Omental fat pad (tissue), 4 donors: ENCODE measurements around the gene HEATR9. TPM values are rescaled to one million over a fixed set of nuclear protein-coding genes. Genes with fewer than 3 reads are reported as not detected.

ENCODE experiments used
- ATAC-seq: fragments of 150-250 bp; one replicate; pipeline ENCODE4 v1.9.1; 2016; ENCODE audit warnings: mild to moderate bottlenecking, moderate library complexity; ENCODE audit not compliant: low FRiP score
- DNase-seq: peaks from one replicate; pipeline ENCODE4 v3.0.0-alpha.2; 2019; ENCODE audit warnings: low spot score
- CTCF ChIP-seq, 3 donors: fragments of 450-650 bp; IDR thresholded peaks; one replicate each; pipeline ENCODE4 v1.5.1; 2016 to 2017; ENCODE audit warnings: antibody characterized with exemption in 3 of 3, mild to moderate bottlenecking in 3 of 3, moderate library complexity in 2 of 3
- total RNA-seq, 4 donors: library from RNA; depleted of rRNA; stranded (reverse); fragments of >200 nt; gene quantifications; one replicate each; pipeline ENCODE4 v1.1.0, GENCODE V29; 2016

The HEATR9 gene
- total RNA-seq, 4 donors from 2014 or later, result not detected

GRCh38 chr17:35825206-35825605, 43.5 kb downstream of the HEATR9 start:
- DNase-seq, result no peak
- ATAC-seq, result no peak

GRCh38 chr17:35821308-35821707, 47.4 kb downstream of the HEATR9 start:
- no peak for DNase-seq
- ATAC-seq, result no peak
- no peak for TF ChIP-seq CTCF (IDR thresholded peaks at IDR 0.05)

More at GRCh38 chr17:35825206-35825605, 43.5 kb downstream of the HEATR9 start:
- TF ChIP-seq CTCF (IDR thresholded peaks at IDR 0.05), result no peak

GRCh38 chr17:35819455-35819854, 49.2 kb downstream of the HEATR9 start:
- no peak for DNase-seq
- no peak for TF ChIP-seq CTCF (IDR thresholded peaks at IDR 0.05)
- no peak for ATAC-seq

GRCh38 chr17:35817196-35817595, 51.5 kb downstream of the HEATR9 start:
- no peak for ATAC-seq
- no peak for DNase-seq
- TF ChIP-seq CTCF (IDR thresholded peaks at IDR 0.05), result no peak

GRCh38 chr17:35816723-35817122, 52.0 kb downstream of the HEATR9 start:
- no peak for ATAC-seq
- DNase-seq, result no peak
- no peak for TF ChIP-seq CTCF (IDR thresholded peaks at IDR 0.05)

- TF ChIP-seq CTCF (IDR thresholded peaks at IDR 0.05), result no peak
- no peak for DNase-seq
- no peak for ATAC-seq
These were observed 56.2 kb downstream of the HEATR9 start for GRCh38 chr17:35812456-35812855.

GRCh38 chr17:35811759-35812158, 56.9 kb downstream of the HEATR9 start:
- TF ChIP-seq CTCF (IDR thresholded peaks at IDR 0.05), result no peak
- ATAC-seq, result no peak
- DNase-seq, result no peak
